Measurements from ENCODE around the gene SFMBT2.

Gene SFMBT2

DNA sequence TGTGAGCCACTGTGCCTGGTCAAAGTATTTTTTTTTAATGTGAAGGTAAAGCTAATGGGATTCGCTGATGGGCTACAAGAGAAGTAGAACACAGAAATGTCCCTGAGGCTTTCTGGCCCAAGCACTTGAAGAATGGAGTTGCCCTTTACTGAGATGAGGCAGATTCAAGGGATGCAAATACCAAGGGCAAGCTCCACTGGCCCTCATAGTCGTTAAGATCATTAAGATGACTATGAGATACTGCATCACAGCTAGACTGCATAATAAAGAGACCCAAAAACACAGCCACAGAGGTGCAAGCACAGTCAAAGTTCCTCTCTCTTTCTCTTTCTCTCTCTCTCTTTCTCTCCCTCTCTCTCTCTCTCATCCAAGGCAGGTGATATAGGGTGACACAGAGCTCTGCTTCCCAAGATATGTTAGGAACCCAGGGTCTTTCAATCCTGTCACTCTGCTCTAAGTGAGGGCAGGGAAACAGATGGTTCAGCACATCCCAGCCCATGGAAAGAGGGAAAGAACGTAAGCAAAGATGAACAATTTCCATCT is 117.4 kb downstream of the SFMBT2 start:
- no peak for DNase-seq

DNA sequence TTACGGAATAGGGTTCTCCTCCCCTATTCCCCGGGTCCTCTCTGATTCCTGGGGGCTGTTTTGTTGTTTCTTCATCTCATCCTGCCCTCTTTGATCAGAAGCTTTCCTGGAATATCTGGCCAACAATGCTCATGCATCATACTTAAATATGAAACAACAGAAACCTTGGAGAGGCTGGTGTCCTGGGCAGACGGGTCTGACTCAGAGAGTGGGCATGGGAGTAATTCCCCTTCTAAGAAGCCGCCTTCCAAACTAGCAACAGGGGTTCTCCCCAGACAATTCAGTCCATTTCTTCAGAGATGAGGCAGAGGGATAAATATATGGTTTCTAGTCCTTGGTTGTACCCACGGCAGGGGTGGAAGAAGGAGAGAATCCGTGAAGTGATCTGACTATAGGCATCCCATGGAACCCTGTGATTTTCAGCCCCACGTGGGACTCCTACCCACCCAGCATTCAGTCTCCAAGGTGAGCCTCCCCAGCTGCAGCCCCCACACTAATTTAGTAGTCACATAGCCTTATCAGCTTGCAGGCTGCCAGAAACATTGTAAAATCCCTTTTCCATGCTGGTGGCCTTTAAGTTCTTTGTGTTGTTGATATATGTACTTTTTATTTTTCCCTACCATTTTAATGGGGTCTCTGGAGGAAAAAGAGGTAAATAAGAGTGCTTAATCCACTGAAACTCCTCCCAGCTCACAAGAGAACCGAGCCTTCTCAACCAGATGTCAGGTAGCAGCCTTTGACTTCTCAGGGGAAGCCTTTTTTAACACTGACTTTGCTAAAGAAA is 119.2 kb downstream of the SFMBT2 start:
- no peak for DNase-seq

DNA sequence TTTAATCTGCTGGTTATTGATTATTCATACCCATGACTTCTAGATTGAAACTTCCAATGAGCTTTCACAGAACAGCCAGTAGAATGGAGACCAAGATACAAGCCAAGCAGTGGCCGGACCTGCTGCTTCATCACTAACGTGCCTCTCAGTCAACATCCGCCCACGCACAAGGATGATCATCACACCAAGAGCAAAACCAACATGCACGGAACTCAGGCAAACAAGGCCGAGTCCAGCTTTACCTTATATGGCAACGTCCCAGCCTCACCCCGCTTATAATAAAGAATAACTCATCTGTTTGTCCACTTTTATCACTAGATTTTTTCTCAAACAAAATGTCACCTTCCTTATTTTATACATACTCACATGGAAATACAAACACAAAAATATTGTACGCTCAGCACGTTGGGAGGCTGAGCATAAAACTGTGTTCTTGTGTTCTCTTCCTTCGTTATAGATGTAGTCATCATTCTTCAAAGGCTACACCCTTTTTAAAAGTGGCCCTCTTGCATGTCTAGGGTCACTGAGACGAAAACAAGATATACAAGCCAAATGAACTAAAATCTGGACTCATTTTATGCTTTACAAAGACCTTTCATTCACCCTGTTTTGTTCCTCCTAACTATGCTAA is 122.7 kb downstream of the SFMBT2 start:
- DNase-seq, result no peak

DNA sequence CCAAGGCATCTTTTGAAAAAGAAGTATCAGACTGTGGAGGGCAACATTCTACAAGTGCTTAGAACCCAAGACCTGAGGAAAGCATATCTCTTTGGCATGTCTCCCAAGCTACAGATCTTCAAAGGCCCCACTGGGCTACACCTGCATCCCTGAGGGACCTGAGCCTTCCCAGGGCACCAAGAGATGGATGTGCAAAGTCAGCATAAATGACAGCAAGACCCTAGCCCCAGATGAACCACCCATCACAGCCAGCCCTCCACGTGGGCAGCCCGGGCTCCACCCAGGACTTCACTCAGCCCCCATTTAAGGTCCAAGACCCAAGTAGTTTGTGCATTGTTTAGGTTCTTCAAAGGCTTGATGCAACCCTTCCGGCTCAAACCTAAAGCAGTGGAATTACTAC is 123.5 kb downstream of the SFMBT2 start:
- no peak for DNase-seq

DNA sequence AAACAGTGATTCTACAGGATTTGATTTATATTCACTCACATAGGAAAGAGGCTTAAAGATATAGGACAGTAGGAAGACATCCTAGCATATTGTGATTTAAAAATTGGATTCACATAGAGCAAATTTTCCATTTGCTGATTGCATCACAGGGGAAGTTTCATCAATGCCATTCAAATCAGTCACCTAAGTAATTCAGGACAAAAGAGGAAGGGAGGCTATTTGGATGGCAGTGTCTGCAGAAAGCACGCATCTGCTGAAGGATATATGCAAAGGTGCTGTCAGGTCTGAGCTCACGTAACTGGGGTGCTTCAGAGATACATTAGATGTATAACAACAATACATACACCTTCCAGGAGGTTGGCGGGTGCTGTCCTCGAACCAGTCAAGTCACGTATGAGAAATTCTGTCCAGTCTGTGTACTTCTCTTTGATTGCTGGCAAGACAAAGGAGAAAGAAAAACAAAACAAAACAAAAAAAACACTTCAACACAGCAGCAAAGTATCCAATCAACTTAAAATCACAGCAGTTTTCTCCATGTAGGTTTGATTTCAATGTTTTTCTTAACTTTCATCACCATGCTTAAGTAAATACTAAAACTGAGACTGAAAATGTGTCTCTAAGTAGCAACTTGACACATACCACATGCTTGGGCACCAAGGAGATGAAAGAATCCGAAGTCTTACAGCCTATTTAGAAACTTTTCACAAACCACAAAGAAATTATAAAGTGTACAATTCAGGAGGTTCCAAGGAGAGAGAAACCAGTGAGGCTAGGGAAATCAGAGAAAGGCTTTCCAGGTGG is 125.1 kb downstream of the SFMBT2 start:
- no peak for DNase-seq

GRCh38 chr10:7283246-7283645 is 127.6 kb downstream of the SFMBT2 start:
- no peak for DNase-seq

DNA sequence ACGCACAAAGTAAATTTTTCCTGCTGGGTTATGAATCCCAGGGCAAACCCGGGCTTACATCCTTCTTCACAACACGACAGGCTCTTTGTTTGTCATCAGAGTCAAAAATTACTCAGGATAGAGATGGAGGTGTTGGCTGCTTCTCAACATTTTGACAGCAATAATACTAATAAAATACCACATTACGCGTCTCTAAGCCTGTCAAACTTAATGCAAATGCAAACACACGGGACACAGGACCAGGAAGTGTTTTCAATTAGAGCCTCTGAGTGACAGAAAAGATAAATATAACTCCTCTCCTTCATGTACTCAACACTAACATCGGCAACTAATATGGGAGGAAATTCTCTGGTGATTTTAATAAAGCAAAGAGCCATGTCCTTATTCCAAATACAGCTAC is 128.4 kb downstream of the SFMBT2 start:
- DNase-seq, result no peak

- DNase-seq, result no peak
These were observed 129.4 kb downstream of the SFMBT2 start for GRCh38 chr10:7281429-7281828.

DNA sequence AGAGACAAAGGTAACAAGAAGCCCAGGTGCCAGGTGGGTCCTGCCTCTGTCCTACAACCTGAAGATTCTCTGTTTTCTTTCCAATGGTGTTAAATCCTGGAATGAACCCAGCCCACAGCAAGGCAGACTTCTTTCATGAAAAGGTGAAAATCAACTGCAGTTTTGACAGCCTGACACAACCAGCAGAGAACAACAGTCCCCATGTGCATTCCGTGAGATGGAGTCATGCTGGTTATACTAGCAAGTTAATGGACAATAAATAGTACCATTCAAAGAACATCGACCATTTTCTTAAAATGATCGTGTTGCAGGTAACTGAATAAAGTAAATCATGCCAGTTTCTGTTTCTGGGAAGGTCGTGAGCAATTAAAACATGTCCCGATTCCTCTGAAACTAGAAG is 131.5 kb downstream of the SFMBT2 start:
- DNase-seq, result no peak

GRCh38 chr10:7277867-7278266 is 133.0 kb downstream of the SFMBT2 start:
- DNase-seq, result no peak

GRCh38 chr10:7277432-7277831 is 133.4 kb downstream of the SFMBT2 start:
- DNase-seq, result no peak

DNA sequence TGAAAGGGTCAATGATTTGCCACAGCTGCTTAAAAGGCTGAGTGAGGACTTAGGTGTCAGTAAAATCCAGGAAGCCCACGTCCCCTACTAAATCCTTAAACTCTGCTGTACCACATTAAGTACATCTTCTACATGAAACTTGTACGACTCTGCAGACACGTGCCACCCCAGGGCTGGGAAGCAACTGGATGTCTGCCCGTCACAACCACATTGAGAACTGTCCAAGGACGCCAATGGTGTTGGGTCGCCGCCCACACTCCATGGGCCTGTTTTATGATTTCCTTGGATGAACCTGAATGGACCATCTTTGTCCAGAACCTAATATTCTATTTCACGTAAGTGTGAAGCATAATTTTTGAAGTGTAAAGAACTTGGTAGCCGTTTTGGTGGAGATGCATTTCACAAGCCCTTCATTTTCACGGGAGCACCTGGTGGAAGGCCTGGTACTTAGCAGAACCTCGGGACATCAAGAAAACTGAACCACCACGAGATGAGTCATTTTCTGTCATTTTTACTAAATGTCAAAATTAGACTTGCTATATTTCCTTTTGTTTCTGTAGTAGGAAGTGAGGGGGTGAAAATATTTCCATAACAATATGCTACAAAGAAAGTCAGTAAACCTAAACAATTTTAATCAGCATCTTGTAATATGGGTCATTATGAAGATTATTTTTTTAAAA is 134.9 kb downstream of the SFMBT2 start:
- DNase-seq, result no peak

- no peak for DNase-seq
These were observed 136.5 kb downstream of the SFMBT2 start for GRCh38 chr10:7274293-7274692.

GRCh38 chr10:7272008-7272407 is 138.8 kb downstream of the SFMBT2 start:
- no peak for DNase-seq

GRCh38 chr10:7269988-7270387 is 140.8 kb downstream of the SFMBT2 start:
- DNase-seq, result no peak

DNA sequence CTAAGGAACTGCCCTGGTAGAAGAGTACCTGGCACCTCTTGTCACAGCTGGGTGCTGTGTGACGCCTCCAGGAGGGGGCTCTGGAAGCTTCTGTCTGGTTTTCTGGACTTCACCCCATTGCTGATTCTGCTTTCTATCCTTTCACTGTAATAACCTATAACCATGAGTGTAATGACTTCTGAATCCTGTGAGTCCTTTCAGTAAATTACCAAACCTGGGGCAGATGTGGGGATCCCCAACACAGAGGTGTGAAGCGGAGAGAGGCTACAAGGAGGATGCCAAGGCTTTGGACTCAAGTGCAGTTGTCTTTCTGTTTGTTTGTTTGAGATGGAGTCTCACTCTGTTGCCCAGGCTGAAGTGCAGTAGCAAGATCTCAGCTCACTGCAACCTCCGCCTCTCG is 143.7 kb downstream of the SFMBT2 start:
- DNase-seq, result no peak

- DNase-seq, result no peak
These were observed 145.3 kb downstream of the SFMBT2 start for GRCh38 chr10:7265396-7266123.

- no peak for DNase-seq
These were observed 146.5 kb downstream of the SFMBT2 start for GRCh38 chr10:7264313-7264756.

GRCh38 chr10:7263616-7264015 is 147.2 kb downstream of the SFMBT2 start:
- DNase-seq, result no peak

- no peak for DNase-seq
These were observed 149.5 kb downstream of the SFMBT2 start for GRCh38 chr10:7261351-7261750.

DNA sequence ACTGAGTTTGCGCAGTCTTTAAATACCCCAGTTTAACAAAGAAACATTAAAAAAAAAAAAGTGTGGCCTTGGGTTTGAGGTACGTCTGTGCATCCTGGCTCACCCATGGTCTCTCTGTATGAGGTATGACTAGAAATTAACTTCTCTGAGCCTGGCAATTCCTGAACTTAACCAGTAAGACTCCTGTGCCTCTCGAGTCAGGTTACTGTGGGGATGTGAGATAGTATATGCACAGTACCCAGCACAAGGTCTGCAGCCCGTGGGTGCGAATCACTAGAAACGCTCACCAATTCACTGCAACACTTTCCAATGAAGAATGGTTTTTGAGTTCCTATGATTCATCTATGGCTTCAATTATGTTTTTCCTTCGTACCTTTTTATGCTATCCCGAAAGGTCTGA is 149.9 kb downstream of the SFMBT2 start:
- no peak for DNase-seq

DNA sequence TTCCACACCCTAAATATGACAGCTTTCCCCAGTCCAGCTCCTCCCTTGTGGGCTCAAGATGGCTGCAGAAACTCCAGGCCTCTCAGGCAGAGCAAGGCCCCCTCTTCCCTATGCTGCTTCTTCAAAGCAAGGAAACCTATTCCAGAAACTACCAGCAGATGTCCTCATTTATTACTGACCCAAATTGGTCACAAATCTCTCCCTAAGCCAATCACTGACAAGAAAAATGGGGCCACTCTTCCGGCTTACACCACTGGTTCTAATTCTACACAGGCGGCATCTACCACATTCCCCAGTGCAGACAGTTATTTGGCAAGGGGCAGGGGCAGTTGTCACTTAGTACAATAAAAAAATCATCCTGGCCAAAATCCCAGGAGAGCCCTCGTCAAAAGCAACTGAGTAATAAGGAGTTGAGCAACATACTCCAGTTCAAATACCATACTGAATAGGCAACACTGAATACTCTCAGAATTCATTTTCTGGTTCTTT is 150.4 kb downstream of the SFMBT2 start:
- DNase-seq, result no peak
